NB4 (cell line): ENCODE results near the gene HSP90B1.

ENCODE experiments used
- CTCF ChIP-seq: IDR thresholded peaks from one replicate; pipeline ENCODE4 v1.5.1; 2012; ENCODE audit warnings: low read depth, low read length
- MAX ChIP-seq: IDR thresholded peaks from 2 replicates; pipeline ENCODE4 v1.6.1; 2011; ENCODE audit warnings: low read depth, low read length
- MYC ChIP-seq: IDR thresholded peaks from 2 replicates; pipeline ENCODE4 v1.6.1; 2011; ENCODE audit warnings: low read depth, low read length
- POLR2A ChIP-seq: IDR thresholded peaks from 2 replicates; pipeline ENCODE4 v1.6.1; 2011; ENCODE audit warnings: mild to moderate bottlenecking; ENCODE audit not compliant: insufficient read length; ENCODE audit errors: extremely low read depth

- TF ChIP-seq CTCF (no peak), POLR2A (no peak), MYC (no peak), MAX (no peak)
Measured at GRCh38 chr12:103901518-103902173, 28.6 kb upstream of the HSP90B1 start.
